ENCODE data around the gene MRPL2. TPM values are rescaled to one million over a fixed set of nuclear protein-coding genes. Genes with fewer than 3 reads are reported as not detected.

MRPL2 gene
- total and polyA plus RNA-seq, 2 of the 8 experiments (the other 6 are each of a cell fraction or from before 2014, with no cell fraction given): 58.7 to 99.9 TPM

DNA sequence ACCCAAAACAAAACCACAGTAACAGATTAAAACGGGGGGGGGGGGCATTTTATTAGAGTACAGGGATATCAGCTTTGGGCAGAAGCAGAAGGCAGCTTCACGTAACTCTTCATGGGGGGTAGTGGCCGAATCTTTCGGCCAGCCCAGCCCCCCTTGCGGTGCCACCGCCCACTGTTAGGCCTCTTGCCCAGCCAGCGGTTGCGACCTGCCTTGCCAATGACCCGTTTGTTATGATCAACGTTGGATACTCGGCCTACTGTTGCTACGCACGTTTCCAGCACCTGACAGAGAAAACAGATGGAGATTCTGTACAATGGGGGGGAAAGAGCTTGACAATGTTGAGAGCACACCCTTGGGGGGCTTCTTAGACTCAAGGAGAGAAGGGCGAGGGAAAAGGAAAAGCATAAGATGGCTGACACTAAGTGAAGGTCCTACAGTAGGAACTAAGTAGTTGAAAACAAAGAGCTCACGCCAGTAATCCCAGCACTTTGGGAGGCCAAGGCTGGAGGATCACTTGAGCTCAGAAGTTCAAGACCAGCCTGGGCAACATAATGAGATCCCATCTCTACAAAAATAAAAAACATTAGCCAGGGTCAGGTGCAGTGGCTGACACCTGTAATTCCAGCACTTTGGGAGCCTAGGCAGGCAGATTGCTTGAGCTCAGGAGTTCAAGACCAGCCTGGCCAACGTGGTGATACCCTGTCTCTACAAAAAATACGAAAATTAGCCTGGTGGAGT, 4.9 kb downstream of the MRPL2 start:
- H2BK5ac ChIP-seq (ENCODE audit: low read depth, low read length): no peak overlapping the region
- TF ChIP-seq KDM4A (IDR thresholded peaks at IDR 0.05; ENCODE audit: low read depth, low read length, severe bottlenecking) (no peak), CEBPB (IDR thresholded peaks at IDR 0.05; ENCODE audit: low read depth, low read length) (no peak), HDAC6 (IDR thresholded peaks at IDR 0.05; ENCODE audit: low read depth, low read length) (no peak), BCL11A (IDR thresholded peaks at IDR 0.05; ENCODE audit: low read depth in 2 of 2, low read length in 2 of 2) (no peak)
- H2BK20ac ChIP-seq (ENCODE audit: low read length): no peak overlapping the region
- no peak overlapping the region for H3K4ac ChIP-seq (replicated peaks; ENCODE audit: insufficient read length, low read depth, low read length)
- H3K14ac ChIP-seq (ENCODE audit: insufficient read length): no peak overlapping the region
- DNase-seq (ENCODE audit: low read depth in 1 of 2, low spot score in 2 of 2) (no peak), FAIRE-seq (no peak)
- no peak overlapping the region for H2AK5ac ChIP-seq (ENCODE audit: low read depth, low read length)
- peaks cover 4 to 23% (median 15%) of the 10 kb centered on the region in 4 experiments; a peak in 7 of 8 replicates for H3K36me3 ChIP-seq (ENCODE audit: control insufficient read depth in 2 of 4, insufficient read depth in 4 of 4, low read length in 3 of 4)
- peak overlapping the region; percentile 83 to 97; a peak in 3 of 4 replicates for H3K4me2 ChIP-seq (ENCODE audit: insufficient read depth in 1 of 2, low read depth in 2 of 2, low read length in 2 of 2)
- H3K9me3 ChIP-seq (ENCODE audit: insufficient read depth in 2 of 2, low read depth in 1 of 2, low read length in 1 of 2): no peaks in the 10 kb centered on the region
- peaks cover 14% of the 10 kb centered on the region for H3K79me1 ChIP-seq (ENCODE audit: low read depth, low read length)
- H3K27me3 ChIP-seq (replicated peaks in 1 of 4; ENCODE audit: control insufficient read depth in 3 of 4, extremely low read depth in 1 of 4, insufficient read depth in 3 of 4, low read length in 3 of 4): no peaks in the 10 kb centered on the region
- CTCF ChIA-PET (ENCODE audit: partially characterized antibody): interaction anchor here (0.6 to 3.0 kb wide), 7 partner anchors 12 to 495 kb away, joined by 3 to 18 read pairs (median 3); no protein-coding TSS in a partner anchor
- no peak overlapping the region for H4K5ac ChIP-seq (ENCODE audit: insufficient read length, low read depth, low read length)
- H4K20me1 ChIP-seq (replicated peaks in 1 of 2; ENCODE audit: control insufficient read depth in 1 of 2, insufficient read depth in 2 of 2, low read length in 2 of 2): no peaks in the 10 kb centered on the region
- POLR2A ChIA-PET (ENCODE audit: partially characterized antibody): interaction anchor here (0.6 to 29.7 kb wide), 25 partner anchors 9 to 1192 kb away, joined by 3 to 584 read pairs (median 5); partner anchors contain the start of genes CNPY3, CRIP3, KLHDC3 and MEA1
- peaks cover 12% of the 10 kb centered on the region for H3K23me2 ChIP-seq (ENCODE audit: low read depth, low read length)
- WGBS, 2 experiments (ENCODE audit: extremely low coverage in 1 of 2, insufficient coverage in 1 of 2, insufficient read length in 1 of 2, insufficient replicate concordance in 2 of 2, low coverage in 1 of 2, low lambda C conversion rate in 2 of 2, missing lambda C conversion rate in 1 of 2): 85% methylated on average over 17 of the region's 17 CpGs; no CpG with 5 or more reads in 1 of the 2 experiments
- no peak overlapping the region for H4K91ac ChIP-seq (replicated peaks; ENCODE audit: insufficient read length, low read length)
- H2BK120ac ChIP-seq (replicated peaks; ENCODE audit: low read depth, low read length): no peak overlapping the region
- peak overlapping the region; percentile 20; the same call in 1 of the 2 replicates for H2BK12ac ChIP-seq (ENCODE audit: low read depth, low read length)
- no peak overlapping the region for H3K23ac ChIP-seq (ENCODE audit: insufficient read length)
- H4K8ac ChIP-seq (ENCODE audit: extremely low read depth, insufficient read depth, low read length): no peak overlapping the region
- peaks cover 4 to 15% (median 7%) of the 10 kb centered on the region in 4 experiments; a peak in 6 of 7 replicates for H3K4me1 ChIP-seq (replicated peaks in 1 of 4; ENCODE audit: control insufficient read depth in 3 of 4, insufficient read depth in 4 of 4, low read length in 3 of 4)
- peak overlapping the region; percentile 4 to 91 (median 77); a peak in 4 of 8 replicates for H3K4me3 ChIP-seq (ENCODE audit: extremely low read depth in 1 of 4, insufficient read depth in 2 of 4, low read depth in 3 of 4, low read length in 4 of 4)
- H3K27ac ChIP-seq (ENCODE audit: low read depth, low read length): 0 out of 2 replicates have a peak overlapping the region, but pooled peaks have one; percentile 33
- H3K9ac ChIP-seq (replicated peaks in 1 of 4; ENCODE audit: extremely low read depth in 1 of 4, low read depth in 3 of 4, low read length in 3 of 4): no peak overlapping the region
- peaks cover 6 to 16% of the 10 kb centered on the region in 2 experiments; a peak in 3 of 4 replicates for H3K79me2 ChIP-seq (ENCODE audit: control insufficient read depth in 1 of 2, insufficient read depth in 2 of 2, low read length in 2 of 2)
- no peak overlapping the region for H2BK15ac ChIP-seq (ENCODE audit: low read length)
- no peak overlapping the region for H3K18ac ChIP-seq (ENCODE audit: extremely low read depth, low read length)
- no peak overlapping the region for H3K56ac ChIP-seq (replicated peaks; ENCODE audit: insufficient read length, low read depth, low read length)
- H2AFZ ChIP-seq (ENCODE audit: low read length): no peak overlapping the region
